NOMO-1 treated with dmso at 0.1 percent for 144 hours (cell line): ENCODE results near the gene SRP68.
A peak's percentile ranks its signal among the peaks of the same experiment; 100 is the strongest.

Experiments
- DNase-seq: peaks from one replicate; lab custom pipeline; 2025; ENCODE audit not compliant: unreplicated experiment; lab: John Stamatoyannopoulos, UW

The SRP68 gene

DNA sequence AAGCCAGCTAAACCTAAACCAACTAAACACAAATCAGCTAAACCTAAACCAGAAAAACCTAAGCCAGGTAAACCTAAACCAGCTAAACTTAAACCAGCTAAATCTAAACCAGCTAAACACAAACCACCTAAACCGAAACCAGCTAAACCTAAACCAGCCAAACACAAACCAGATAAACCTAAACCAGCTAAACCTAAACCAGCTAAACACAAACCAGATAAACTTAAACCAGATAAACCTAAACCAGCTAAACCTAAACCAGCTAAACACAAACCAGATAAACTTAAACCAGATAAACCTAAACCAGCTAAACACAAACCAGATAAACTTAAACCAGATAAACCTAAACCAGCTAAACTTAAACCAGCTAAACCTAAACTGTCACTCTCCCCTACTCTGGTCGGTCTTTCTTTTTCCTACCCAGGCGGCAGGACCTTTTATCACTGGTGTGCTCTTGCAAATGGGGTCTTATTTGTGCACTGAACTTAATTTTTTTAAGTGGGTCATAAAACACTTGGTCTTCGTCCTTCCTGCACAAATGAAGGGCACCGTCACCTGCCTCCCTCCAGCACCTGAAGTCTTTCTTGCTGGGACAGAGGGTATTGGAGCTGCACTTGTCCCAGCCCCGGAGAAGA lies 52.4 kb downstream of the SRP68 start:
- no peak for DNase-seq

DNA sequence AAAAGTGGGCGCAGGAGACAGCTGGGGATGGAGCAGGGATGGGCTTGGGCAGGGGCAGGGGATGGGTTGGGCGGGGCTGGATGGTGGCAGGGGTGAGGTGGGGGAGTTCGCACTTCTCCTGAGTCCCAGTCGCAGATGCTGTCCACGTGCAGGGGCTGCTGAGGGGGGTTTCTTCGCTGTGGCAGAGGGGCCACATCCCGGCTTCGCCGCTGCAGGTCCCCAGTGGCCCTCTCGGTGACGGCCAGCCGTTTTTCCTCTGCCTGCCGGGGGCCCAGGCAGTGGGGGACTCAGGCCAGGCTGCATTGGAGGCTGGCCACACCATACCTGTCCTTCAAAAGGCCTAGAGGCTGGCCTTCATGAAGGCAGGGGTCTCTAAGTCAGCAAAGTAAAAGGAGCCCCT lies 53.5 kb downstream of the SRP68 start:
- no peak for DNase-seq

DNA sequence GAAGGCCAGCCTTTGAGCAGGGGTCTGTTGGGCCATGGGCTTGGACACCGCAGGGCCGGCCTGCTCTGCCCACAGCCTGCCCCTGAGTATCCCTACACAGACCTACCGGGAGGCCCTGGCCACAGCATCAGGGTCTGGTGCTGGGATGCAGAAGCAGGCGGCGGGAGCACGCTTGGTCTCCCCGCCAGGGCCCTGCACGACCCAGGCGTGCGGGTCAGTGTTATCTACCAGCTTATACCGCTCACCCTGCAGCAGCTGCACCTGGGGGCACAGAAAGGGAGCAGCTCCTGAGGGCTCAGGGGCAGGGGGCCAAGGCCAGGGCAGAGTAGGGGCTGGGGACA lies 54.0 kb downstream of the SRP68 start:
- DNase-seq: no peak

DNA sequence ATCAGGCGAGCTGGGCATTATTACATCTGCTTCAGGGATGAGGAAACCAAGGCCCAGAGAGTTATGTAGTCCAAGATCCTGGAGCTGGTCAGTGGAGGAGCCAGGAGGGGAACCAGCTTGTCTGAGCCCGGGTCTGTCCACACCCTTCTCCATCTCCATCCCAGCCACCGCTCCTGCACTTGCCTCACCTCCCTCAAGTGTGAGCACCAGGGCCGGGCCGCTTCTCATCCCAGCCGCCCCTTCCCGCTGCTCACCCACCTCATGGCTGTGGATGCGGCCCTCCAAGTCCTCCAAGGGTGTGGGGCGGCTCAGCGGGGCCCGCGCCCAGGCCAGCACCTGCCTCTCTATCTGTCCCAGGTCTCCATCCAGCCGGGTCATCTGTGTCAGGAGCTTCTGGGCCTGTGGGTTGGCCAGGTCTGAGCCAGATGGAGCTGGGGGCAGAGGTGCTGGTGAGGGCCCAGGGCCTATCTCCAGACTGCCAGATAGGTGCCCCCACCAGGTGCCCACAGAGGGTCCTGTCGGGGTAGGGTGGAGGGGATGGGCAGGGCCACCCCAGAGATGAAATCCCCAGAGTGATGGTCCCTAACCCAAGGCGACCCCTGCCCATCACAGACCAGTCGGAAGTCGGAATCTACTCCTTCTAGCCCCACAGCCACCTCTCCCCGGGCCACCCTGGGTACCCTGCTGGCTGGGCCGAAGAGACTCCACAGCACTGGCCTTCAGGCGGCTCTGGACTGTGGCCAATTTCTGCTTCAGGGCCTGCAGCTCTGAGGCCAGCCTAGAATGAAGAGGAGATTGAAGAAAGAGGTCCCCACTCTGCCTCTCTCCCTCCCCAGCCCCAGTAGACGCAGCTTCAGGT lies 54.6 kb downstream of the SRP68 start:
- DNase-seq: no peak

DNA sequence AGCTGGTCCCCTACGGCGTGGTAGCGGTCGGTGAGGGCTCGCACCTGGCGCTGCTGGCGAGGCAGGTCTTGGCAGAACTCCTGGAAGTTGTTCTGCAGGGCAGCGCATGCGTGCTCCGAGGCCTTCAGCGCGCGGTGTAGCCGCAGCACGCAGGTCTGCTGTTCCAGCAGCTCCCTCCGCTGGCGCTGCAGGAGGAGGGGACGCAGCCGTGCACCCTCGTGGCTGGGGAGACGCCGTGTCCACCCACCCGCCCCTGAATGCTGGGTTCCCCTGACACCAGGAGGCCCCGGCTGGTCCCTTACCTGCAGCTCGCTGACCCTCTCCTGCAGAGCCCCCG lies 57.4 kb downstream of the SRP68 start:
- DNase-seq: no peak

DNA sequence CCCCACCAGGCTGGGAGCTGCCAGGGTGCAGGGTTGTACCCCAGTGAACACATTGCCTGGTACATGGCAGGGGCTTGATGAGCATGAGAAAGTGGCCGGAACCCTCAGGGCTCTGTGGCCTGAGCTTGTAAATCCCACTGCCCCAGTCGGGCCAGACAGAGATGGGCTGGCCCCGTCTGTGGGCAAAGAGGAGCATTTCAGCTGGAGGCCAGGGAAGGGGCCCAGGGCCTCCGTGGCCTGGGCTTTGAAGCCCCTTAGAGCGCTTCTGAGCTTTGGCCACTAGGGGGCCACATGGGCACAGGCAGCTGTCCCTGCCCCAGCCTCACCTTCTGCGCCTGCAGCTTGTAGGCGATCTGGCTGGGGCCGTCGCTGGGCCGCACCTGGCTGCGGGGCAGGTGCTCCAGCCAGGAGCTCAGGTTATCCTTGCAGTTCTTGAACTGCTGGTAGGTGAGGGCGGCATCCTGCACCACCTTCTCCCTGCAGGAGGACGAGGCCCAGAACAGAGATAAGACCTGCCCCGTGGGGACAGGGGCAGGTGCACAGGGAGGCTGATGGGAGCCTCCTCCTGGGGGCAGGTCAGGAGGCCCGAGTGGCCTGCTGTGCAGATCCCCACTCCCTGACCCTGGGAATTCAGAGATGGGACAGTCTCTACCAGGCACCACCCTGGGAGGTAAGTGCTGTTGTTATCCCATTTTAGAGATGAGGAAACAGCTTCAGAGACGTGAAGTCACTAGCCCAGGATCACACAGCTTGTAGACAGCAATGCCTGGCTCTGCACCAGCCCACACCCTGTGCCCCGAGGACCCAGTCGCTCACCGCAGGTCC lies 58.0 kb downstream of the SRP68 start:
- DNase-seq: peak; percentile 45

DNA sequence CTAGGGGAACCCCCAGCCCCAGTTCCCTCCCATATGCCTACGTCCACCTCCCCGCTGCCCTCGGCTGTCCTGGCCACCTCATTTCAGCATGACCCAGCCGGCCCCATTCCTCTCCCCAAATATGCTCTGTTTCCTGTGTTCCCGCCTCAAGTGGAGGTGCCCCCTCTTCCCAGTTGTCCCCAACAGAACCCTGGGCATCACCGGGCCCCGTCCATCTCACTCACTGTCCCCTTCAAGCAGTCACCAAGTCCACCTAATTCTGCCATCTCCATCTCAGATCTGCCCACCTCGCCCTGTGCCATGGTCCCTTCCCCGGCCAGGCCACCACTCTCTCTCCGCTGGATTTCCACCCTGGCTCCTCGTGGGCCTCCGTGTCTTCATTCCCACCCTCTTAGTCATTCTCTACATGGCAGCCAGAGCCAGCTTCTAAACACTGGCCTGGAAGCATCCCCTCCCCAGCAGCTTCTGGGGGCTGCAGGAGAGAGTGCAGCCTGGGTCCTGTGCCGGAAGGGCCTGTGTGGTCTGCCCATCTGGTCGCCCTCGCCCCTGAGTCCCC lies 58.9 kb downstream of the SRP68 start:
- no peak for DNase-seq

DNA sequence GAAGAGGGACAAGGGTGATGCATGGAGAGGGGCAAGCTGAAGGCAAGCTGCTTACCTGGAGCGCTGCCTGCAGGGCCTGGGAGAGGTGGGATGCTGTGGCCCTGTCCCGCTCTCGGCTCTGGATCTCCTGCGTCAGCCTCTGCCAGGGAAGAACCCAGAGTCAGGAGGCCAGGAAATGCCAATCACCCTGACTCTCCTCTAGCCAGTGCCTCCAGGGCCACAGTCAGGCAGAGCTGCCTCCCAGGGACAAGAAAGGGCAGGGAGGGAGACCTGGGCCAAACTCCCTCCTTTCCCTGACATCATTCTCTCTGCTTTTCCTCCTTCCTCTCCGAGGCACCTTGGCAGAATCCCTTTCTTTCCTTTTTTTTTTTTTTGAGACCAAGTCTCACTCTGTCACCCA lies 60.4 kb downstream of the SRP68 start:
- DNase-seq: no peak

DNA sequence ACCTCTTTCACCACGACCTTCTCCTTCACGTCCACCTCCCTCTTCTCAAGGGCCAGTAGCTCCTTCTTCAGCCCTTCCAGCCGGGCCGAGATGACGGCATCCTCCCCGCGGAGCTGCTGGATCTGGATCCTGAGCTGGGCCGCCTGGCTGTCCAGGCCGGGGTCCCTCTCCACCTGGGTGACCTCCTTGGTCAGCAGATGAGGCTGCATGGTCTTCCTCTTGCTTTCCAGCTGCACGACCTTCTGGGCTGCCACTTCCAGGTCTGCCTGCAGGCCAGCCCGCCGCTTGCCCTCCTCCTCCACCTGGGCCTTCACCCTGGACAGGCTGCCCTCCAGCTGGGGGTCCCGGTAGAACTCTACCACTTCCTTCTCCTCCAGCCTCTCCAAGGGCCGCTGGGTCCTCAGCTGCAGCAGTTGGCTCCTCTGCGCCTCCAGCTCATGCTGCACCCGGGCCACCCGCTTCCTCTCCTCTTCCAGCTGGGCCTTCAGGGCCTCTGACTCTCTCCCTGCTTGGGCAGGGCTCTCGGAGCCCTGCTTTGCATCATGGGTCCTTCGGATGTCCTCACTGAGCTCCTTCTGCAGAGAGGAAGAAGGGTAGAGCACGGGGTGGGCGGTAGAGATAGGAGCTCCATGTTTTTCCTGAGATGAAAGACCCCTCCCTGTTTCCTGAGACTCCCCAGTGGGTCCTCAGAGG lies 62.2 kb downstream of the SRP68 start:
- DNase-seq: no peak

DNA sequence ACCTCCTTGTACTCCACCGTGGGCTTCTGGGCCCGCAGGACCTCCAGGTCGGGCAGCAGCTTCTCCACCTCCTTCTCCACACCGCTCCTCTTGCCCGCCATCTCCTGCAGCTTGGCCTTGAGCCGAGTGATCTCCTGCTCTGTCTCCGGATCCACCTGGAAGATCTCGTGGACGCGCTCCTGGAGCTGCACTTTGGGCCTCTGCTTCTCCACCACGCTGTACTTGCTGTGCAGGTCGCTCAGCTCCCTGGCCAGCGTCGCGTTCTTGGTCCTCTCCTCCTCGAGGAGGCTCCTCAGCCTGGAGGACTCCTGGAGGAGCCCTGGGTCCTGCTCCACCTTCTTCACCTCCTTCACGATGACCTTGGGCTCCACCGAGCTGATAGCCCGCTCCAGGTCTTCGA lies 62.9 kb downstream of the SRP68 start:
- DNase-seq: no peak

DNA sequence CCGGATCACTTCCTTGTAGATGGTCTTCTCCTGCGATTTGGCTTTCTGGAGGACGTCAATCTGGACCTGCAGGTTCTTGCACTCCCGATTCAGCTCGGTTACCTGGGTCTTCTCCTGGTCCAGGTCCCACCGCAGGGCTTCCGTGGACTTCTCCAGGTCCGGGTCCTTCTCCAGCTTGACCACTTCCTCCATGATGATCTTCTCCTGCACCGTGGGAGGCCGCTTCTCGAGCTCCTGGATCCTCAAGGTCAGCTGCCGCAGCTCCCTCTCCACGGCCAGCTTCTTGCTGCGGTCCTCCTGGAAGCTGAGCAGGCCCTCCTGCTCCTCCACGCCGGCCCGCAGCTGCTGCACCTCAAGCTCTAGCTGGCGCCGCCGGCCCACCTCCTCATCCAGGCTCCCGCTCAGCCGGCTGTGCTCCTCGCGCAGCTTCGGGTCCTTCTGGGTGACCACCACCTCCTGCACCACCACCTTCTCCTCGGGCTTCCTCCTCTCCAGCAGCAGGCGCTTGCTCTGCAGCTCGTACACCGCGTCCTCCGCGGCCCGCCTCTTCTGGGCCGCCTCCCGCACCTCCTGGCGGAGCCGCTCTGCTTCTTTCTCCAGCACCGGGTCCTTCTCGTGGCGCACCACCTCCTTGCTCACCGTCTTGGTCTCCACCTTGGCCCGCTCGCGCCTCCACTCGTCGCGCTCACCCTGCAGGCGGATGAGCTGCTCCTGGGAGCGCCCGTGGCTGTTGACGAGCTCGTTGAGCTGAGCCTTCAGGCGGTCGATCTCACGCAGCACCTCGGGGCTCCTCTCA lies 63.5 kb downstream of the SRP68 start:
- DNase-seq: no peak

DNA sequence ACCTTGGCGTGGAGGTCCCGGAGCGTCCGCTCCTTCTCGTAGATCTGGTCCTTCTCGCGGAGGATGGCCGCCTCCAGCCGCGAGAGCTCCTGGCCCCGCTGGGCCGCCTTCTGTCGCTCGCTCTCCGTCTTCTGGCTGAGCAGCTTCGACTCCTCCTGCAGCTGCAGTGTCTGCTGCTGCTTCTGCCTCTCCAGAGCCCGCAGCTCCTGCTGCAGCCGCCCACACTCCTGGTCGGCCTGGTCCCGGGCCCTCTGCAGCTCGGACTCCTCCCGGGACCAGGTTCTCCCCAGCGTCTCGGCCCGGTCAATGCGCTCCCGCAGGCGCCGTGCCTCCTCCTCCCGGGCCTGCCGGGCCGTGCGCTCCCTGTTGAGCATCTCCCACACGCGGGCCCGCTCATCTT lies 64.1 kb downstream of the SRP68 start:
- DNase-seq: no peak

DNA sequence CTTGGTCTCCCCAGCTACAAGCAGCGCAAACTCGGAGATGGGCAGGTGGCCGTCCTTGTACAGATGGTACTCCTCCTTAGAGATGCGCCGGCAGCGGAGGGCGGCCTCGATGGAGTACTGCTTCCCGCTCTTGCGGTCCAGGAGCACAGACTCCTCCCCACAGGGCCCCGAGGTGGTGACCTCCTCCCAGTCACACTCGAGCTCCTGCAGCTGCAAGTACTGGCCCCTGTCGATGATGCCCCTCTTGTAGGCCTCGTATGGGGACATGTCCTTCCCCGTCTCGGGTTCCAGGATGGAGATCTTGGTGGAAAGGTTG lies 64.5 kb downstream of the SRP68 start:
- no peak for DNase-seq

DNA sequence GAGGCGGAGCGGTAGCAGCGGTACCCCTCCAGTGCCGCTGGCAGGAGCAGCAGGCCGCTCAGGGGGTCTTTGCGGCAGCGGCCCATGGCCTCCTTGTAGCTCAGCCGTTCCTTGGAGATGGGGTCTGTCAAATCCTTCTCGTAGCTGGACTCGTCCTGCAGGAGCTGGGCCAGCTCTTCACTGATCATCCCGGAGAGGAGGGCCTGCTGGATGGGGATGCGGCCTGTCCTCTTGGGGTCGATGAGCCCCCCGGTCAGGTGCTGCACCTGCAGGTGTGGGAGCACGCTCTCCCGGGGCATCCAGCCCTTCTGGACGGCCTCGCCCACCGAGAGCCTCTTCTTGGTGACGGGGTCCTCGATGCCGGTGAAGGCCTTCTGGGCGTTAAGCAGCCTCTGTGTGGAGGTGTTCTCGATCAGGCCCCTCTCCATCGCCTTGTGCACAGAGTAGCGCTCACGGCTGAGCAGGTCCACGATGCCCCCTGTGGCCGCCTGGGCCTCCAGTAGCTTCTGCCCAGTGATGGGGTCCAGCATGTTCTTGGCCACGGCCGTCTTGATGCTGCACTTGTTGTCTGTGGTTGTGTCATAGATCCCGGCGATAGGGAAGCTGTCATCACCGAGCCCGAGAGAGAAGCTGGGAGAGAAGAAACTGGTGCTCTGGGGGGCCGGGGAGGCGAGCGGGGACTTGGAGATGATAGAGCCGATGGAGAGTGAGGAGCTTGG lies 65.0 kb downstream of the SRP68 start:
- DNase-seq: no peak

DNA sequence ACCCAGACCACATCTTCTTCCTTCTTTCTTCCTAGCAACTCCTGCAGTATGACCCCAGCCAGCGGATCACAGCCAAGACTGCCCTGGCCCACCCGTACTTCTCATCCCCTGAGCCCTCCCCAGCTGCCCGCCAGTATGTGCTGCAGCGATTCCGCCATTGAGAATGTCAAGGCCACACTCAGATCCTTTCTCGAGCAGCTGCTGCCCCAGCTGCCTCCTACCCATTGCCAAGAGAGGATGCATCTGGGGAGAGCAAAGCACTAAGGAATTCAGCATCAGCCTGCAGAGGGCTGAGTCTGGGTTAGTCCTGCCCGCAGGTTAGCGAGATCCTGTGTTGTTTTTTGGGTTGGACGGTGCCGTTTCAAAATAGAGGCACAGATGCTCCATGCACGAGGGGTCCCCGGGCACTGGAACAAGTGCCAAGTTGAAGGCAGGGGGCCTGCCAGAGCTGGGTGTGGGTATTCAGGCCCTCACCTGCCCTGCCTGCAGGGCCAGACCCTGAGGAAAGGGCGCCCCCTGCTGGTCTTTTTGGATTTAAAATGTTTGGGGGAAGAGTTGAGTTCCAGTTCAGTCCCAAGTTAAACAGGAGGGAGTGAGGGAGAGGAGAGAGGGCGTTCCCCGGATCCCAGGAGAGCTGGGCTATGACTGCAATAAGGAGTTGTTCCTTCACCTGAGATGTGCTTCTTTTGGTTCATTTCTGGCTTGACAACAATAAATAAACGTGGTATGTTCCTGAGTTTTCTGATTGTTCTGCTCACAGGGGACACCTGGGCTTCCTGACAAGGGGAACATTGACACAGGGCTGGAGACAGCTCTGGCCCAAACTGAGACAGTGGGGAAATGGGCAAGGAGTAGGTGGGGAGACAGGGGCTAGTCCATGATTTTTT lies 66.8 kb downstream of the SRP68 start:
- DNase-seq: peak; percentile 21

DNA sequence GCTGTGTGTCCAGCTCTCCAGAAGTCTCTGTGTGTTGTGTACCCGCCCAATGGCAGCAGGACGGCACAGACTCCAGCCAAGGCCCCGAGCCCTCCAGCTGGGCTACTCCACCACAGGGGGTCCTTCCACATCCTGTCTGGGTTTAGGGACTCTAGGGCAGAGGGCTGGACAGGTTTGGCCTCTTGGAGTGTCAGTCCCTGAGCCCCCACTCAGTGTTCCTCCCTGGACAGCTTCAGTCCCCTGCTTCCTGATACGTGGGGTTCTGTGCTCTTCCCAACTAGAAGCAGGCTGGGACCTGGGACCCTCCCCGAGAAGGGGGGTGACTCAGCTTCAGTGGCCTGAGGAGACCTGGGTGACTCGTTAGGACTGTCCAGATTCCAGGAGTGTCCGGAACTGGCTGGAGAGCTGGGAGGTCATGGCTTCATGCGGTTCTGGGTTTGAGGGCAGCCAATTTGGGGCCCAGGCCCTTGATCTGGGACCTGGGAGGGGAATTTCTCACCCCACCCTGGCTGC lies 67.5 kb downstream of the SRP68 start:
- DNase-seq: no peak

DNA sequence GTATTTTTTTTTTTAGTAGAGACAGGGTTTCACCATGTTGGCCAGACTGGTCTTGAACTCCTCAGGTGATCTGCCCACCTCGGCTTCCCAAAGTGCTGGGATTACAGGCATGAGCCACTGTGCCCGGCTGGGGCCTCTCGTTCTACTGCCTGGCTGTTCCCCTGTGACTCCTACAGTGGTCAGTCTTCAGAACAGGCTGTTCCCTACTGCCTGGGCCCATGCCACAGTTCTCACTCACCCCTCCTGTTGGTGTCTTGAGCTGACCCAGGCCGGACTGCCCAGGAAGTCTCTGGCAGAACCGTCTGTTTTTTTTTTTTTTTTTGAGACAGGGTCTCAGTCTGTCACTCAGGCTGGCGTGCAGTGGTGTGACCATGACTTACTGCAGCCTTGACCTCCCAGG lies 68.4 kb downstream of the SRP68 start:
- DNase-seq: no peak

DNA sequence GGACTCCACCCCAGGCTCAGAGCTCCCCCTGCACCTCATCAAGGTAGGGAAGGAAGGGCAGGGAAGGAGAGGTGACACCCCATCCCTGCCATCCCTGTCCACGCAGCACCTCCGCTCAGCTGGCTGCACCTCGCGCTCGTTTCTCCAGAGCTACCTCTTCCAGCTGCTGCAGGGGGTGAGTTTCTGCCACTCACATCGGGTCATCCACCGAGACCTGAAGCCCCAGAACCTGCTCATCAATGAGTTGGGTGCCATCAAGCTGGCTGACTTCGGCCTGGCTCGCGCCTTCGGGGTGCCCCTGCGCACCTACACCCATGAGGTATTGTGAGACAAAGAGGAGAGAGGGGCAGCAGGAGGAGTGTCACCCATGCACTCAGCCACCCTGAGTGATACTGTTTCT lies 70.2 kb downstream of the SRP68 start:
- DNase-seq: no peak
